ENCODE measurements around the gene SAPCD2. TPM values are rescaled to one million over a fixed set of nuclear protein-coding genes. Genes with fewer than 3 reads are reported as not detected.

Gene SAPCD2
- total RNA-seq, 6 experiments from 2014 or later, result 0.05 to 0.43 (median 0.22) TPM; not detected in 1

DNA sequence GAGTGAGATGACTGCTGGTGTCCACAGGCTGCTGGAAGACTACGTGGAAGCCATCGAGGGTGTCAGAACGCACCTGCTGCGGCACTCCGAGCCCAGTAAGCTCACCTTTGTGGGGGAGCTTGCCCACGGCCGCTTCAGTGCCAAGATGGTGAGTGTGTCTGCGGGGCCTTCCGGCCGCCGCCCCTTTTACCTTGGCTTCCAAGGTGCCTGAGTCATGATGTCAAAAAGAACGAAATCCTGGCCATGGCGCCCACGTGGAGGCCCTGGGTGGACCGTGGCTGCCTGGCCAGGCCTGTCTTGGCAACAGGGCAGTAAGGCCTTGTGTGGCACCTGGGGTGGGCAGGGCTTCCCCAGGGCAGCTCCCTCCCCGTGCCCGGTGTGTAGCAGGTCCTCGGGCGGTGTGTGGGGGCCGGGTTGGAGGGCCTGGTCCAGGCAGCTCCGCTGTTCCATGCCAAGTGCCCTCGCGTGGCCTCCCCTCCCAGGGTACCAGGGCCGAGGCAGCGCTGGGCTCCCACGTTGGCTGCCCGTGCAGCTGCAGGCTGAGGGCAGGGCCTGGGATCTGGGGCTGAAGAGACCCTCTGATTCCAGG lies 36.4 kb upstream of the SAPCD2 start:
- intact Hi-C loops (cut with DNase I), result no loop called here
- no peaks in the 10 kb centered on the region for H3K27me3 ChIP-seq
- no peak overlapping the region for H3K27ac ChIP-seq
- no CpG with 5 or more reads among the region's 27 CpGs for WGBS (ENCODE audit: insufficient coverage, low coverage, low lambda C conversion rate, missing lambda C conversion rate)
- no peaks in the 10 kb centered on the region for H3K4me1 ChIP-seq
- H3K36me3 ChIP-seq, result peaks cover 0 to 39% (median 5%) of the 10 kb centered on the region in 4 donors
- TF ChIP-seq, protein P1, sequence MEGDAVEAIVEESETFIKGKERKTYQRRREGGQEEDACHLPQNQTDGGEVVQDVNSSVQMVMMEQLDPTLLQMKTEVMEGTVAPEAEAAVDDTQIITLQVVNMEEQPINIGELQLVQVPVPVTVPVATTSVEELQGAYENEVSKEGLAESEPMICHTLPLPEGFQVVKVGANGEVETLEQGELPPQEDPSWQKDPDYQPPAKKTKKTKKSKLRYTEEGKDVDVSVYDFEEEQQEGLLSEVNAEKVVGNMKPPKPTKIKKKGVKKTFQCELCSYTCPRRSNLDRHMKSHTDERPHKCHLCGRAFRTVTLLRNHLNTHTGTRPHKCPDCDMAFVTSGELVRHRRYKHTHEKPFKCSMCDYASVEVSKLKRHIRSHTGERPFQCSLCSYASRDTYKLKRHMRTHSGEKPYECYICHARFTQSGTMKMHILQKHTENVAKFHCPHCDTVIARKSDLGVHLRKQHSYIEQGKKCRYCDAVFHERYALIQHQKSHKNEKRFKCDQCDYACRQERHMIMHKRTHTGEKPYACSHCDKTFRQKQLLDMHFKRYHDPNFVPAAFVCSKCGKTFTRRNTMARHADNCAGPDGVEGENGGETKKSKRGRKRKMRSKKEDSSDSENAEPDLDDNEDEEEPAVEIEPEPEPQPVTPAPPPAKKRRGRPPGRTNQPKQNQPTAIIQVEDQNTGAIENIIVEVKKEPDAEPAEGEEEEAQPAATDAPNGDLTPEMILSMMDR (IDR thresholded peaks at IDR 0.05), result no peak
- TF ChIP-seq POLR2A (IDR thresholded peaks at IDR 0.05), result no peak
- no peaks in the 10 kb centered on the region for H3K9me3 ChIP-seq
- peak in 2 of 4 donors; percentile 3 to 4 for ATAC-seq
- H3K4me3 ChIP-seq, result no peak overlapping the region
- no peak for DNase-seq

DNA sequence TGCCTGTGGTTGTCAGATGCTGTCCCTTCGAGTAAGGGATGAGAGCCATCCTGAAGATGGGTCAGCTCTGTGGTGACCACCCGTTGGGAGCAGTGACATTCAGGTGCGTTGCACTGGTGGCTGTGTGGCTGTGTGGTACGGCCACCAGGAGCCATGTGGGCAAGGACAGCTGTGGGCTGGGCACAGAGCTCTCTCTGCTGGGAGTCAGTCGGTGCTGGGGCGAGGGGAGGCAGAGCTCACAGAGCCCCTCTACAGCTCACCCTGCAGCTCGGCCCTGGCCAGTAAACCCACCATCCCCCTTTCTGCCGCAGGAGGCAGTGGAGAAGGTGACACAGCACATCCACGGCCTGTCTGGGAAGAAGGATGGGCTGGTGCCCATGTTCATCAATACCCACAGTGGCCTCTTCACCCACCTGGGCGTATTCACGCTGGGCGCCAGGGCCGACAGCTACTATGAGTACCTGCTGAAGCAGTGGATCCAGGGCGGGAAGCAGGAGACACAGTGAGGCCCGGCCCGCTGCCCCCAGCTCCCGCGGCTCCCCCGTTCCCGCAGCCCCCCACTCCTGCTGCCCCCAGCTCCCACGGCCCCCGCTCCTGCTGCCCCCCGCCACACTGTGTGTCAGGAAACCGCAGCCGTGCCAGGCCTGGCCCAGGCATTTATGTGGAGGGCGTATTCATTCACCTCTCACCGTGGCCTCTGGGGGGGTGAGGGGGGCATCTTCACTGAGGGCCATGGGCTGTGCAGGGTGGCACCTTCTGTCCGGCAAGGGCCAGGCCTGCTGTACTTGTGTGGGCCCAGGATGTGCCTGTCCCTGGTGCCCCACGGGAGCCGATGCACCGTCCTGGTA lies 35.7 kb upstream of the SAPCD2 start:
- Histone ChIP-seq H3K4me1 (no peaks in the 10 kb centered on the region), H3K36me3 (peaks cover 0 to 46% (median 5%) of the 10 kb centered on the region in 4 donors), H3K27ac (no peak overlapping the region), H3K4me3 (no peak overlapping the region), H3K27me3 (no peaks in the 10 kb centered on the region), H3K9me3 (no peaks in the 10 kb centered on the region)
- ATAC-seq (no peak), DNase-seq (no peak)
- 98% methylated on average over 9 of the region's 31 CpGs for WGBS (ENCODE audit: insufficient coverage, low coverage, low lambda C conversion rate, missing lambda C conversion rate)
- TF ChIP-seq, protein P1 (IDR thresholded peaks at IDR 0.05), result no peak
- no peak for TF ChIP-seq POLR2A (IDR thresholded peaks at IDR 0.05)
- intact Hi-C loops (cut with DNase I), result no loop called here

DNA sequence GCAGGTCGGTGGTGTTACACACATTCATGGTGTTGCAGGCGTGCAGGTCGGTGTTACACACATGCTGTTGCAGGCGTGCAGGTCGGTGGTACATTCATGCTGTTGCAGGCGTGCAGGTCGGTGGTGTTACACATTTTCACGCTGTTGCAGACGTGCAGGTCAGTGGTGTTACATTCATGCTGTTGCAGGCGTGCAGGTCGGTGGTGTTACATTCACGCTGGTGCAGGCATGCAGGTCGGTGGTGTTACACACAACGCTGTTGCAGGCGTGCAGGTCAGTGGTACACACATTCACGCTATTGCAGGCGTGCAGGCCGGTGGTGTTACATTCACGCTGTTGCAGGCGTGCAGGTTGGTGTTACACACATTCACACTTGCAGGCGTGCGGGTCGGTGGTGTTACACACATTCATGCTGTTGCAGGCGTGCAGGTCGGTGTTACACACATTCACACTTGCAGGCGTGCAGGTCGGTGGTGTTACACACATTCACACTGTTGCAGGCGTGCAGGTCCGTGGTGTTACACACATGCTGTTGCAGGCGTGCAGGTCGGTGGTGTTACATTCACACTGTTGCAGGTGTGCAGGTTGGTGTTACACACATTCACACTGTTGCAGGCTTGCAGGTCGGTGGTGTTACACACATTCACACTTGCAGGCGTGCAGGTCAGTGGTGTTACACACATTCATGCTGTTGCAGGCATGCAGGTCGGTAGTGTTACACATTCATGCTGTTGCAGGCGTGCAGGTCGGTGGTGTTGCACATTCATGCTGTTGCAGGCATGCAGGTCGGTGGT lies 33.0 kb upstream of the SAPCD2 start:
- no peak for ATAC-seq
- 90% methylated on average over 26 of the region's 37 CpGs for WGBS (ENCODE audit: insufficient coverage, low coverage, low lambda C conversion rate, missing lambda C conversion rate)
- no peaks in the 10 kb centered on the region for H3K27me3 ChIP-seq
- TF ChIP-seq, protein P1 (IDR thresholded peaks at IDR 0.05), result no peak
- TF ChIP-seq POLR2A (IDR thresholded peaks at IDR 0.05), result no peak
- no peak overlapping the region for H3K4me3 ChIP-seq
- intact Hi-C loops (cut with DNase I), result no loop called here
- no peak overlapping the region for H3K27ac ChIP-seq
- no peak for DNase-seq
- no peaks in the 10 kb centered on the region for H3K4me1 ChIP-seq
- H3K9me3 ChIP-seq, result no peaks in the 10 kb centered on the region
- peaks cover 0 to 51% (median 6%) of the 10 kb centered on the region in 4 donors for H3K36me3 ChIP-seq

DNA sequence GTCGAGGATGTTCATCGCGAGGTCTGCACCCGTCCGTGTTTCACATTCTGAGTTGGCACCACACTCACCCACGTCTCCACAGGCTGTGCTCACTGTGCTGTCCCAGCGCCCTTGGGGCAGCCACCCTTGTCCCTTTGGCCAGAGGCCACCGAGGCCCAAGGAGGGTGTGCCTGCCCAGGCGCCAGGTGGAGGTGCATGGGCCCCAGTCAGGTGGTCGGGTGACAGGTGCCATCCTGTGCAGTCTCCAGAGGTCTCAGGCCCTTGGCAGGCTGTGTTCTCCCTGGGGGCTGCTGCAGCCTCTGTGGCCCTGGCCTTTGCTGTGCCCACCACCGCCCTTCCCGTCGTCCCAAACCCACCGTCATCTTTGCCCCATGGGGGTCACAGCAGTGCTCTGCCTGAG lies 28.9 kb upstream of the SAPCD2 start:
- no CpG with 5 or more reads among the region's 14 CpGs for WGBS (ENCODE audit: insufficient coverage, low coverage, low lambda C conversion rate, missing lambda C conversion rate)
- peak in 1 of 4 donors; percentile 37 for ATAC-seq
- H3K4me1 ChIP-seq, result no peaks in the 10 kb centered on the region

More for the DNA sequence above, 28.9 kb upstream of the SAPCD2 start:
- DNase-seq, result no peak
- no peaks in the 10 kb centered on the region for H3K27me3 ChIP-seq
- H3K36me3 ChIP-seq, result peaks cover 0 to 35% (median 7%) of the 10 kb centered on the region in 4 donors
- no peak overlapping the region for H3K4me3 ChIP-seq
- H3K9me3 ChIP-seq, result no peaks in the 10 kb centered on the region
- TF ChIP-seq, protein P1 (IDR thresholded peaks at IDR 0.05), result no peak
- no peak for TF ChIP-seq POLR2A (IDR thresholded peaks at IDR 0.05)
- no peak overlapping the region for H3K27ac ChIP-seq
- intact Hi-C loops (cut with DNase I), result loop anchor here in 1 of 2 donors (10.0 kb wide), 1 partner anchor 296 kb away; no protein-coding TSS in a partner anchor

Data from right lobe of liver (tissue), 6 donors.